SK-N-SH (cell line): ENCODE data around the gene GRB10. TPM values are rescaled to one million over a fixed set of nuclear protein-coding genes. Genes with fewer than 3 reads are reported as not detected.

Source experiments
- CTCF ChIA-PET: fragments of 300-600, 350-600 bp; formaldehyde crosslinking; extraction: SDS; loops from one replicate; lab custom pipeline; 2021; lab: Yijun Ruan, JAX
- POLR2A ChIA-PET: fragments of 350-600 bp; sonication (Branson Sonifier 250); formaldehyde crosslinking; extraction: SDS; loops from one replicate; lab custom pipeline; 2020; ENCODE audit warnings: antibody characterized with exemption, inconsistent platforms; lab: Yijun Ruan, JAX
- DNase-seq: peaks from one replicate; pipeline ENCODE4 v3.0.0; 2012
- H2AFZ ChIP-seq: fragments of 200-600 bp; sonication (generic); 2 replicates; pipeline ENCODE4 v1.8.1; 2016; ENCODE audit warnings: antibody characterized with exemption, mild to moderate bottlenecking, low read depth
- H3F3A ChIP-seq: fragments of 200-600 bp; sonication (generic); replicated peaks from 2 replicates; pipeline ENCODE3; 2016; ENCODE audit warnings: antibody characterized with exemption, mild to moderate bottlenecking; ENCODE audit not compliant: insufficient read depth
- H3K27ac ChIP-seq, 2 experiments: fragments of 200-500 bp in 1 of 2; fragments of 200-600 bp in 1 of 2; sonication (Bioruptor generic) in 1 of 2; sonication (generic), shearing (Covaris generic) in 1 of 2; 2 replicates each; pipeline versions ENCODE4 v1.5.1 to v1.6.1; 2014 to 2016; ENCODE audit warnings: low read depth in 2 of 2, inconsistent platforms in 1 of 2, low read length in 1 of 2, mild to moderate bottlenecking in 1 of 2, mixed read lengths in 1 of 2
- H3K27me3 ChIP-seq: fragments of 200-600 bp; sonication (generic), shearing (Covaris generic); 2 replicates; pipeline ENCODE4 v1.6.1; 2016; ENCODE audit warnings: mixed run types; ENCODE audit not compliant: insufficient read depth
- H3K36me3 ChIP-seq, 2 experiments: fragments of 200-500 bp in 1 of 2; fragments of 200-600 bp in 1 of 2; sonication (Bioruptor generic) in 1 of 2; sonication (generic) in 1 of 2; replicated peaks in 1 of 2; 2 replicates each; pipeline versions ENCODE3 to v1.5.1; 2014 to 2016; ENCODE audit warnings: low read length in 1 of 2, mild to moderate bottlenecking in 1 of 2; ENCODE audit not compliant: insufficient read depth in 2 of 2, control insufficient read depth in 1 of 2
- H3K4me1 ChIP-seq, 2 experiments: fragments of 200-500 bp in 1 of 2; fragments of 200-600 bp in 1 of 2; sonication (Bioruptor generic) in 1 of 2; sonication (generic), shearing (Covaris generic) in 1 of 2; 2 replicates each; pipeline versions ENCODE4 v1.5.1 to v1.6.1; 2014 to 2016; ENCODE audit warnings: low read depth in 1 of 2, low read length in 1 of 2, mixed run types in 1 of 2; ENCODE audit not compliant: insufficient read depth in 2 of 2, control insufficient read depth in 1 of 2
- H3K4me2 ChIP-seq: fragments of 200-600 bp; sonication (generic), shearing (Covaris generic); 2 replicates; pipeline ENCODE4 v1.6.1; 2017; ENCODE audit warnings: mixed run types
- H3K4me3 ChIP-seq, 2 experiments: fragments of 200-500 bp in 1 of 2; fragments of 200-600 bp in 1 of 2; sonication (Bioruptor generic) in 1 of 2; sonication (generic), shearing (Covaris generic) in 1 of 2; 2 replicates each; pipeline versions ENCODE4 v1.5.1 to v1.8.1; 2014 to 2016; ENCODE audit warnings: low read depth in 2 of 2, inconsistent platforms in 1 of 2, low read length in 1 of 2, mild to moderate bottlenecking in 1 of 2, mixed read lengths in 1 of 2, moderate library complexity in 1 of 2
- H3K79me2 ChIP-seq: fragments of 200-600 bp; sonication (generic); 2 replicates; pipeline ENCODE4 v1.8.1; 2017; ENCODE audit warnings: mild to moderate bottlenecking; ENCODE audit not compliant: insufficient read depth
- H3K9ac ChIP-seq: fragments of 200-600 bp; sonication (generic); 2 replicates; pipeline ENCODE4 v1.6.1; 2017; ENCODE audit warnings: mixed run types
- H3K9me2 ChIP-seq: fragments of 200-600 bp; sonication (generic); 2 replicates; pipeline ENCODE4 v1.6.1; 2017; ENCODE audit warnings: mixed run types
- H3K9me3 ChIP-seq: fragments of 200-600 bp; sonication (generic); 2 replicates; pipeline ENCODE4 v1.6.1; 2017; ENCODE audit warnings: mixed run types, mild to moderate bottlenecking, moderate library complexity
- H4K20me1 ChIP-seq: fragments of 200-600 bp; sonication (generic); 2 replicates; pipeline ENCODE4 v1.6.1; 2017; ENCODE audit warnings: mild to moderate bottlenecking, mixed run types; ENCODE audit not compliant: insufficient read depth
- EZH2phosphoT487 ChIP-seq: fragments of 200-600 bp; sonication (generic); IDR thresholded peaks from 2 replicates; pipeline ENCODE4 v1.6.1; 2017; ENCODE audit warnings: low read depth, mixed run types, mild to moderate bottlenecking, antibody characterized with exemption, moderate library complexity, borderline replicate concordance
- FOXM1 ChIP-seq: IDR thresholded peaks from 2 replicates; pipeline ENCODE4 v1.4.0; 2012; ENCODE audit warnings: low read depth, mild to moderate bottlenecking
- MEF2A ChIP-seq: IDR thresholded peaks from 2 replicates; pipeline ENCODE4 v1.4.0; 2012; ENCODE audit warnings: low read depth, borderline replicate concordance
- NFIC ChIP-seq: IDR thresholded peaks from 2 replicates; pipeline ENCODE4 v1.4.0; 2012; ENCODE audit warnings: borderline replicate concordance
- RAD21 ChIP-seq: IDR thresholded peaks from 2 replicates; pipeline ENCODE4 v1.6.1; 2012; ENCODE audit warnings: mild to moderate bottlenecking, low read length
- SMC3 ChIP-seq: IDR thresholded peaks from 2 replicates; pipeline ENCODE4 v1.6.1; 2012; ENCODE audit warnings: low read depth, low read length, improper control_type of control experiment
- TEAD4 ChIP-seq: IDR thresholded peaks from 2 replicates; pipeline ENCODE4 v1.4.0; 2012; ENCODE audit warnings: mild to moderate bottlenecking, borderline replicate concordance; ENCODE audit not compliant: insufficient read depth
- WGBS: methylation state at CpG from one replicate; pipeline ENCODE4 v1.1.6; 2017; ENCODE audit warnings: low lambda C conversion rate; 5-methylcytosine and 5-hydroxymethylcytosine counted together
- polyA plus RNA-seq, 3 experiments: library from polyadenylated mRNA; depleted of rRNA; stranded (reverse); fragments of >200 nt; gene quantifications; 2 replicates each; pipeline ENCODE4 v1.2.3, GENCODE V29; 2012
- TF ChIP-seq, protein P1 (sequence below): fragments of 150-350 bp; IDR thresholded peaks from 2 replicates; pipeline ENCODE4 v1.6.1; 2016; ENCODE audit warnings: mild to moderate bottlenecking, low read depth, low read length
- TF ChIP-seq, protein P2 (sequence below): IDR thresholded peaks from 2 replicates; pipeline ENCODE4 v1.4.0; 2012; ENCODE audit warnings: low read depth

Gene GRB10
- polyA plus RNA-seq, 1 of the 3 experiments (the other 2 are of a cell fraction): 5.1 TPM

DNA sequence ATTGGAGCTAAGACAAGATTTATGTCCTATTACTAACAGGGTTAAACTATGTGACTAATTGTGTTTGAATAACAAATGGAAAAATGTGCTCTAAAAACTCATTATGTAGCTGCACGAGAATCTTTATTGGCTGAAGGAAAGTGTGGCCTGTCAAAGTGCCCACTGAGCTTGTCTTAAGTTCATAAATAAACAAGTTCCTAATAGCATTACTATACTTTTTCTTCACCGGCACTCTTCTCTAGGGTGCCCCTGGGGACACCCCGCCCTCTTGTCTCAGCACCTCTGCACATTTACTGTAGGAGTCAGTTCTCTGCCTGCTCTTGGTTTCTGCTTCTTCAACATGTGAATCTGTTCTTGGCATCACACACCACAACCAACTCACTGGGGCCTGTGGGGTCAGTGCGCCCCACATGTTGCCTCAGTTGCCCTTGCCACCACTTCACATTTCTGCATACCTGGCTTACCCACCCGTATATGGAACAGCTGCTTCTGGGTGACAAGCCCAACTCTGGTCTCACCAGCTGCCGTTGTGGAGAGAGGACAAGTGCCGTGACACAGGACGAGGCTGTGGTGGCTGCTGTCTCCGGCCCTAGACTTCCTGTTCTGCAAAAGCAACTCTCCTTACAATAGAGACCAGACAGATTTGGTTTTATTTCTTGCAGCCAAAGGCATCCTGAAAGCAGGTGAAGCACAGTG is 121.2 kb downstream of the GRB10 start:
- H3K79me2 ChIP-seq: peaks cover 19% of the 10 kb centered on the region; the same call in 1 of the 2 replicates
- DNase-seq: no peak
- H2AFZ ChIP-seq: no peak overlapping the region
- H4K20me1 ChIP-seq: peaks cover 71% of the 10 kb centered on the region
- ChIA-PET CTCF (interaction anchor here (1.2 to 2.5 kb wide), 5 partner anchors 9 to 244 kb away, joined by 3 to 8 read pairs (median 4); no protein-coding TSS in a partner anchor), POLR2A (no interaction called here)
- TF ChIP-seq FOXM1 (no peak), SMC3 (no peak)
- H3K4me1 ChIP-seq: peaks cover 8 to 16% of the 10 kb centered on the region in 2 experiments; a peak in 3 of 4 replicates
- H3K9ac ChIP-seq: no peak overlapping the region
- no peak overlapping the region for H3K27ac ChIP-seq
- H3F3A ChIP-seq: no peaks in the 10 kb centered on the region
- no peaks in the 10 kb centered on the region for H3K27me3 ChIP-seq
- H3K4me2 ChIP-seq: no peak overlapping the region
- no peaks in the 10 kb centered on the region for H3K9me2 ChIP-seq
- WGBS: 70% methylated on average over 9 of the region's 9 CpGs
- no peak overlapping the region for H3K4me3 ChIP-seq
- peaks cover 0 to 13% of the 10 kb centered on the region in 2 experiments for H3K36me3 ChIP-seq
- H3K9me3 ChIP-seq: no peaks in the 10 kb centered on the region

- Histone ChIP-seq H3K9ac (no peak overlapping the region), H3K79me2 (peaks cover 21% of the 10 kb centered on the region; the same call in 1 of the 2 replicates), H3K36me3 (peaks cover 0 to 13% of the 10 kb centered on the region in 2 experiments), H3K4me1 (peaks cover 8 to 18% of the 10 kb centered on the region in 2 experiments; a peak in 3 of 4 replicates), H3K4me3 (no peak overlapping the region), H3K27ac (no peak overlapping the region), H2AFZ (no peak overlapping the region), H3K27me3 (no peaks in the 10 kb centered on the region), H3K9me3 (no peaks in the 10 kb centered on the region), H3F3A (no peaks in the 10 kb centered on the region), H4K20me1 (peaks cover 71% of the 10 kb centered on the region), H3K4me2 (no peak overlapping the region), H3K9me2 (no peaks in the 10 kb centered on the region)
- TF ChIP-seq EZH2phosphoT487 (no peak), MEF2A (no peak), TEAD4 (no peak), NFIC (no peak), RAD21 (no peak)
- TF ChIP-seq, protein P1, sequence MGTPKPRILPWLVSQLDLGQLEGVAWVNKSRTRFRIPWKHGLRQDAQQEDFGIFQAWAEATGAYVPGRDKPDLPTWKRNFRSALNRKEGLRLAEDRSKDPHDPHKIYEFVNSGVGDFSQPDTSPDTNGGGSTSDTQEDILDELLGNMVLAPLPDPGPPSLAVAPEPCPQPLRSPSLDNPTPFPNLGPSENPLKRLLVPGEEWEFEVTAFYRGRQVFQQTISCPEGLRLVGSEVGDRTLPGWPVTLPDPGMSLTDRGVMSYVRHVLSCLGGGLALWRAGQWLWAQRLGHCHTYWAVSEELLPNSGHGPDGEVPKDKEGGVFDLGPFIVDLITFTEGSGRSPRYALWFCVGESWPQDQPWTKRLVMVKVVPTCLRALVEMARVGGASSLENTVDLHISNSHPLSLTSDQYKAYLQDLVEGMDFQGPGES: no peak
- TF ChIP-seq, protein P2, sequence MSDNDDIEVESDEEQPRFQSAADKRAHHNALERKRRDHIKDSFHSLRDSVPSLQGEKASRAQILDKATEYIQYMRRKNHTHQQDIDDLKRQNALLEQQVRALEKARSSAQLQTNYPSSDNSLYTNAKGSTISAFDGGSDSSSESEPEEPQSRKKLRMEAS: no peak
- CTCF ChIA-PET: interaction anchor here (1.4 to 1.5 kb wide), 2 partner anchors 19 to 65 kb away, joined by 3 to 4 read pairs; no protein-coding TSS in a partner anchor
- no peak for DNase-seq
- WGBS: 53% methylated on average over 5 of the region's 5 CpGs
- POLR2A ChIA-PET: no interaction called here
These were observed 121.9 kb downstream of the GRB10 start for GRCh38 chr7:50660830-50661175.
